HUES6 (cell line): ENCODE data around the gene F11.
A peak's percentile ranks its signal among the peaks of the same experiment; 100 is the strongest.
"Not testable (repeated sequence)": the region's sequence is repeated elsewhere in the genome, so short reads cannot be mapped to it uniquely, and the experiment has no call there.

Experiments used
- H3K27ac ChIP-seq: 2 replicates; pipeline ENCODE4 v1.7.0; 2013; ENCODE audit warnings: low read depth, mild to moderate bottlenecking, low read length, inconsistent platforms
- H3K27me3 ChIP-seq: 2 replicates; pipeline ENCODE4 v1.6.1; 2013; ENCODE audit warnings: low read length; ENCODE audit not compliant: control insufficient read depth, insufficient read depth
- H3K36me3 ChIP-seq: 2 replicates; pipeline ENCODE4 v1.6.1; 2013; ENCODE audit warnings: low read length; ENCODE audit not compliant: control insufficient read depth, insufficient read depth
- H3K4me1 ChIP-seq: 2 replicates; pipeline ENCODE4 v1.6.1; 2013; ENCODE audit warnings: low read length; ENCODE audit not compliant: control insufficient read depth, insufficient read depth
- H3K4me3 ChIP-seq: 2 replicates; pipeline ENCODE4 v1.5.1; 2013; ENCODE audit warnings: low read depth, low read length
- H3K9ac ChIP-seq: one replicate; pipeline ENCODE4 v1.6.1; 2013; ENCODE audit warnings: mild to moderate bottlenecking, low read length
- H3K9me3 ChIP-seq: 2 replicates; pipeline ENCODE4 v1.6.1; 2013; ENCODE audit warnings: low read depth, low read length; ENCODE audit not compliant: control insufficient read depth, insufficient read depth

The F11 gene

DNA sequence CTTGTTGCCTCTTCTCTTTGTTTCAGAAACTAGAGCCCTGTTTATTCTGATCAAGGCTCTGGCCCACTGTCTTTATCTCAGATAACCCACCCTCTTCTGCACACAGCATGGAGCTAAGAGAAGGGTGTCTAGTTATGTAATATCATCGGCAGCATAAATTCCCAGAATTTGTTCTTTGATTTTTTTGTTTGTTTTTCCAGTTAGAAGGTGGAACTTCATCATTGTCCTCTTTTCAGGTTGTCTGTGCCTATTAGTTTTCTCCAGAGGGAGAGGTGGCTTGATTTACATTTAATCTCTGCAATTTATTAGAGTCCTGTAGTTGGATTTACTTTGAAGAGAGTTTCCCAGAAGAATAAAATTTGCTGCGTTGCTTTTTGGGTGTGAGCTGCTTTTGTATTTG is 15.2 kb upstream of the F11 start:
- peaks cover 45% of the 10 kb centered on the region for H3K4me1 ChIP-seq
- peak overlapping the region; percentile 78 for H3K27ac ChIP-seq
- peak overlapping the region; percentile 62 for H3K9ac ChIP-seq
- H3K27me3 ChIP-seq, result no peaks in the 10 kb centered on the region
- H3K9me3 ChIP-seq, result peaks cover 3% of the 10 kb centered on the region; the same call in 1 of the 2 replicates
- H3K4me3 ChIP-seq, result peak overlapping the region; percentile 1; the same call in 1 of the 2 replicates
- peaks cover 31% of the 10 kb centered on the region for H3K36me3 ChIP-seq

DNA sequence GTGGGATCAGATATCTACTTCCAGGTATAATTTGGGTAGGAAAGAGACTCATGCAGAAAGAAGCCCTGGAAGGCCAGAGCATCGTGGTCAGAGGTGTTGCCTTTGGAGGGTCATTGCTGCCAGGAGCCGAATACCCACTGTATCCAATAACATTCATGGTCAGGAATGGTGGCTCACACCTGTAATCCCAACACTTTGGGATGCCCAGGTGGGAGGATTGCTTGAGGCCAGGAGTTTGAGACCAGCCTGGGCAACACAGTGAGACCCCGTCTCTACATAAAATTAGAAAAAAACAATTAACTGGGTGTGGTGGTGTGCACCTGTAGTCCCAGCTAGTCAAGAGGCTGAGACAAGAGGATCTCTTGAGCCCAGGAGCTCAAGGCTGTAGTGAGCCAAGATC is 10.9 kb upstream of the F11 start:
- peaks cover 11% of the 10 kb centered on the region for H3K9me3 ChIP-seq
- H3K4me1 ChIP-seq, result peaks cover 21% of the 10 kb centered on the region
- no peaks in the 10 kb centered on the region for H3K27me3 ChIP-seq
- no peak overlapping the region for H3K27ac ChIP-seq
- H3K9ac ChIP-seq, result no peak overlapping the region
- H3K36me3 ChIP-seq, result peaks cover 54% of the 10 kb centered on the region
- no peak overlapping the region for H3K4me3 ChIP-seq

- H3K9ac ChIP-seq, result no peak overlapping the region
Measured at GRCh38 chr4:186258216-186258811, 7.7 kb upstream of the F11 start.

DNA sequence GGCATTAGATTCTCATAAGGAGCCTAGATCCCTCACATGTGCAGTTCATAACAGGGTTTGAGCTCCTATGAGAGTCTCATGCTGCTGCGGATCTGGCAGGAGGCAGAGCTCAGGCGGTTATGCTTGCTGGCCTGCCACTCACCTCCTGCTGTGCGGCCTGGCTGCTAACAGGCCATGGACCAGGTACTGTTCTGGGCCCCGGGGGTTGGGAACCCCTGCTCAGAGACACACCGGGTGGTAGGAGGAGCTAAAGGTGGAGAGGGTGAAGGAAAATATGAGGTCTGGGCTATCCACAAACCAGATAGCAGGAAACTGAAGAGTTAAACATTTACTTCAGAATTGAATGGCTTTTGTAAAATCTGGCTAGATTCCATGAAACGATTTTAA is 5.9 kb upstream of the F11 start:
- Histone ChIP-seq H3K4me3 (no peak overlapping the region), H3K27me3 (no peaks in the 10 kb centered on the region), H3K36me3 (peaks cover 33% of the 10 kb centered on the region), H3K9me3 (peaks cover 15% of the 10 kb centered on the region), H3K27ac (no peak overlapping the region), H3K4me1 (peaks cover 5% of the 10 kb centered on the region), H3K9ac (no peak overlapping the region)

More at GRCh38 chr4:186258216-186258811, 7.7 kb upstream of the F11 start:
- Histone ChIP-seq H3K27ac (no peak overlapping the region), H3K27me3 (no peaks in the 10 kb centered on the region), H3K4me1 (no peaks in the 10 kb centered on the region; the same call in 1 of the 2 replicates), H3K9me3 (peaks cover 15% of the 10 kb centered on the region), H3K36me3 (peaks cover 40% of the 10 kb centered on the region), H3K4me3 (no peak overlapping the region)

DNA sequence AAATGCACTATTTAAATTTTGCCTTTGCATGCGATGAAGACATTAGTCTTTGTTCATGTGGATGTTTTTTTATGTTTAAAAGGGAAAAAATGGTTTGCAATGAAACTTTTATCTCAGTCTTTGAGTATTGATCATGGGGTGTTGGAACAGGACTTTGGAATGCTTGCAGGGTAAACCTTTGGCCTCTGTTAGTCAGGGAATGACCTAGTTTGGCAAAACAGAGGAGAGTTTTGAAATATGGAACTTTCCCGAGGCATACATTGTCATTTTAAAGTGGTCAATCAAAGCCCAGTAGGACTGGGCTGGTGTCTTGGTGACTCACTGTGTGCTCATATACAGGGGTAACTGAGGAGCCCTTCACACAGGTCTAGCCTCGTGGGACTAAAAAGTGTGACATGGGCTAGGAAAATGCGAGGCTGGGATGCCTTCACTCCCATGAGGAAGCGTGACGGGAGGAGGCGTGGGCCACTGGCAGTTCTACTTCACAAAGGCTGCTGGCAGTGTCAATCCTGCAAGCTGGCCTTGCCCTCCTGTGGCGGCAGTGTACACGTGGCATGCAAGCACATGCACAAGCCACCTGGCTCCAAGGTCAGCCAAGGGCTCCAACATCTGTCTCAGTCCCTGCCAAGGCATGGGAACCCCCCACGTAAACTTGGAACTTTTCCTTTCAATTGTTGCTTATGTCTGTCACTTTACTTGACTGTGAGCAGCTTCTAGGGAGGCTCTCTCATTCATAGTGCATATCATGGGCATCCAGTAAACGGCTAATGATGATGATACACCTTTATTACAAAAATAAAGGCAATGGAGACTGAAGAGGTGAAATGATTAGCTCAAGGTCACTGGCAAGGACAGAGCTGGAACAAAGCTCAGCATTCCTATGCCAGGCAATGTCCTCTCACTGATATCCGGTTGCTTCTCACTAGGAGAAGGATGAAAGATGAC is 5.2 kb upstream of the F11 start:
- H3K4me1 ChIP-seq, result peaks cover 12% of the 10 kb centered on the region

DNA sequence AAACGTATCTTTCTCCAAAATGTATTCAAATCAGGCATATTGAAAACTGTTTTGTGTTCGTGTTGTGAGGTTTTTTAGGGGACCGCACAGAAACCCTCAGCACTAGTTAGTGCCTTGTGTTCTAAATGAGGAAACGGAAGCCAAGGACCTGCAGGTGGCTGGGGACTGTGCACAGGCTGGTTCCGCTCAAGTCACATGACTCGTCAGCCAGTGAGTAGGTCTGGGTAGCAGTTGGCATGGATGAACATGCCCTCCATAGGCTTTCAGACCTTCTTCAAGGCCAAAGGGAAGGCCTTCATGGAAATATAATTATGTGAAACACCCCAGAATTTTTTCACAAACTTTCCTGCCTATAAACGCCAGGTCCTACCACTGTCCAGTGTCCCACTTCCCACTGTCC is 1.3 kb upstream of the F11 start:
- H3K27ac ChIP-seq, result no peak overlapping the region; the same call in 1 of the 2 replicates
- H3K4me1 ChIP-seq, result peaks cover 27% of the 10 kb centered on the region
- no peak overlapping the region for H3K4me3 ChIP-seq
- peaks cover 8% of the 10 kb centered on the region; the same call in 1 of the 2 replicates for H3K9me3 ChIP-seq
- 0 out of 2 replicates have a peak, but pooled peaks cover 3% of the 10 kb centered on the region for H3K36me3 ChIP-seq
- H3K9ac ChIP-seq, result no peak overlapping the region
- no peaks in the 10 kb centered on the region for H3K27me3 ChIP-seq

More for the DNA sequence above, 5.2 kb upstream of the F11 start:
- Histone ChIP-seq H3K27me3 (no peaks in the 10 kb centered on the region), H3K9ac (no peak overlapping the region), H3K9me3 (peaks cover 15% of the 10 kb centered on the region), H3K27ac (no peak overlapping the region), H3K36me3 (peaks cover 27% of the 10 kb centered on the region), H3K4me3 (no peak overlapping the region)

- H3K36me3 ChIP-seq, H3K27ac ChIP-seq, H3K9ac ChIP-seq, H3K4me3 ChIP-seq, H3K9me3 ChIP-seq, H3K27me3 ChIP-seq: not testable (repeated sequence)
- H3K4me1 ChIP-seq, result peaks cover 27% of the 10 kb centered on the region
Measured at GRCh38 chr4:186265250-186265649, 739 bp upstream of the F11 start.

DNA sequence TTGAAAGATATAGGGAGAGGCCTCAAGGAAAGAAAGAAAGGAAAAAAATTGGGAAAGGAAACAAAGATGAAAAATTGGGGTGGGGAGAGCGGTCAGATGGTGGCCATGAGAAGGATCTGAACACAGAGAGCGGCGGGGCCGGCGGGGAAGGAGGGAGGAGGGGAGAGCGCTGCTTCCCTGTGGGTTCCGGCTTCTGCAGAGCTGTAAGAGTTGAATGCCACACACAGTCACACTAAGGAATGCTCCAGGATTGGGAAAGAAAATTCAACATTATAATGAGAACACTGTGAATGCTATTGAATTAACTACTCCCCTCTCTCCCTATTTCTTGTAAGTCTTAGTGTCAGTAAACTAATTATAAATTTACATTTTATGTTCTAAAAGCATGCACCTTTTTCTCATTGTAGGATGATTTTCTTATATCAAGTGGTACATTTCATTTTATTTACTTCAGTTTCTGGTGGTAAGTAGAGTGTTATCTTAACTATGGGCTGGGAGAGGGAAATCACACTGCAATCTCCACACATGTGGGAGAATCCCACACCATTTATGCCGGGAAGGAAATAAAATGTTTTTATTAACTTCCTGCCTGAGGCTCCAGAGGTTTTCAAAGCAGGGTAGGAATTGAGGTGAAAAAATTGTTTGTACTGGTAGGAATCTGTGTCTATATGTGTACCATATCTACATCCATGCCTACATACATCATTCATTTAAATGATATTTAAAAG is 904 bp downstream of the F11 start:
- peak overlapping the region; percentile 61; the same call in 1 of the 2 replicates for H3K27ac ChIP-seq
- no peaks in the 10 kb centered on the region for H3K9me3 ChIP-seq
- no peaks in the 10 kb centered on the region for H3K36me3 ChIP-seq
- H3K27me3 ChIP-seq, result no peaks in the 10 kb centered on the region
- peak overlapping the region; percentile 49 for H3K4me3 ChIP-seq
- peak overlapping the region; percentile 31 for H3K9ac ChIP-seq
- peaks cover 27% of the 10 kb centered on the region for H3K4me1 ChIP-seq

- Histone ChIP-seq H3K27me3 (no peaks in the 10 kb centered on the region), H3K27ac (no peak overlapping the region), H3K9me3 (no peaks in the 10 kb centered on the region), H3K4me1 (peaks cover 10% of the 10 kb centered on the region), H3K9ac (no peak overlapping the region), H3K36me3 (no peaks in the 10 kb centered on the region), H3K4me3 (no peak overlapping the region)
Measured at GRCh38 chr4:186271081-186271678, 5.2 kb downstream of the F11 start.

- H3K9ac ChIP-seq, result no peak overlapping the region
- H3K4me3 ChIP-seq, result no peak overlapping the region
- no peaks in the 10 kb centered on the region for H3K9me3 ChIP-seq
- no peak overlapping the region for H3K27ac ChIP-seq
- no peaks in the 10 kb centered on the region for H3K36me3 ChIP-seq
- no peaks in the 10 kb centered on the region for H3K27me3 ChIP-seq
- H3K4me1 ChIP-seq, result no peaks in the 10 kb centered on the region
Measured at GRCh38 chr4:186272699-186273391, 6.9 kb downstream of the F11 start.
